GM18517 (cell line): ENCODE data around the gene PRSS8.
"Not testable (repeated sequence)": the region's sequence is repeated elsewhere in the genome, so short reads cannot be mapped to it uniquely, and the experiment has no call there.

Experiments
- ATAC-seq: cut with Tn5 transposase; IDR thresholded peaks from one replicate; pipeline ENCODE4 v1.9.1; 2021; ENCODE audit warnings: mild to moderate bottlenecking, moderate library complexity; ENCODE audit not compliant: unreplicated experiment

PRSS8 gene

DNA sequence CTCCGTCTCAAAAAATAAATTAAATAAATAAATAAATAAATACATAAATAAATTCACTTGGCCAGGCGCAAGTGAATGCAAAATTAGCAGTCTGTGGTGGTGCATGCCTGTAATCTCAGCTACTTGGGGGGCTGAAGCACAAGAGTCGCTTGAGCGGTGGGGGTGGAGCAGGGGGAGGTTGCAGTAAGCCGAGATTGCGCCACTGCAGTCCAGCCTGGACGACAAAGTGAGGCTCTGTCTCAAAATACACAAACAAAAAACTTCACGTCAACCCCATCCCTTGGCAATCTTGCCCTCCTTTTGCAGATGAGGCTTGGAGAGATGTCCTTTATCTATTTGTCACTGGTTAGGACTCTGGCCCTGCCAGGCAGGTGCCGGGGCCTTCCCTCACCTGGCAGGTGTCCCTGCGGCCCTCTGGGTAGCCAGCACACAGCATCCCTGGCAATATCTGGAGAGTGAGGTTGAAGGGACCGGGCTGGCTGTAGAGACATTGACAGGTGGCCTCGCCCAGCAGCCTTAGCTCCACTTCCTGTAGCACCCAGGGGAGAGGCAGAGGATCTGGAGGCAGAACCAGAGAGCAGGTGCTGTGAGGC, 10.0 kb upstream of the PRSS8 start:
- no peak for ATAC-seq

DNA sequence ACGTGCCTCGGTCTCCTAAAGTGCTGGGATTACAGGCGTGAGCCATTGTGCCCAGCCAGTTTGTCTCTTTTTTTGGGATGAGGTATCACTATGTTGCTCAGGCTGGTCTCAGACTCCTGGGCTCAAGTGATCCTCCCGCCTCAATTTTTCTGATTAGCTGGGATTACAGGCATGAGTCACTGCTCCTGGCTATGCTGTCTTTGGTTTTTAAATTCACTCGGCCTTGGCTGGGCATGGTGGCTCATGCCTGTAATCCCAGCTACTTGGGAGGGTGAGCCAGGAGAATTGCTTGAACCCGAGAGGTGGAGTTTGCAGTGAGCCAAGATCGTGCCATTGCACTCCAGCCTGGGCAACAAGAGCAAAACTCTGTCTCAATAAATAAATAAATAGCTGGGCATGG, 8.9 kb upstream of the PRSS8 start:
- ATAC-seq, result not testable (repeated sequence)

DNA sequence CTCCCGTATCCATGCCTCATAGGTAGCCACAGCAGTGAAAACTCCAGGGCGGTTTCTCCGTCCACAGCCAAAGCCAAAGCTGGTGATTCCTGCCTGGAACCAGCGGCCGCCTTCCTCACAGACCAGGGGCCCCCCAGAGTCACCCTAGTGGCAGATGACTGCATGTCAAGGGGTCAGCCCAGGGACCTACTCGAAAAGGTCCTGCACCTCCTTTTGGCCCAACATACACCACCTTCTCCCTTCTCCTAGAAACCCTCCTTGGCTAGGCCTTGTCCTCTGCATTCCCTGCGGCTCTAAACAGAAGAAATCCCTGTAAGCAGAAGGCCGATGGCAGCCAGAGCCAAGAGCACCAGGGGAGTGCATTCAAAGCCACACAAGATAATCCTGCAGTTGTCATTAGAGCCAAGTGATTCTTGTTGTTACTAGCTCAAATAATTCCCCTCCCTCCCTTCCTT, 8.2 kb upstream of the PRSS8 start:
- ATAC-seq, result no peak

DNA sequence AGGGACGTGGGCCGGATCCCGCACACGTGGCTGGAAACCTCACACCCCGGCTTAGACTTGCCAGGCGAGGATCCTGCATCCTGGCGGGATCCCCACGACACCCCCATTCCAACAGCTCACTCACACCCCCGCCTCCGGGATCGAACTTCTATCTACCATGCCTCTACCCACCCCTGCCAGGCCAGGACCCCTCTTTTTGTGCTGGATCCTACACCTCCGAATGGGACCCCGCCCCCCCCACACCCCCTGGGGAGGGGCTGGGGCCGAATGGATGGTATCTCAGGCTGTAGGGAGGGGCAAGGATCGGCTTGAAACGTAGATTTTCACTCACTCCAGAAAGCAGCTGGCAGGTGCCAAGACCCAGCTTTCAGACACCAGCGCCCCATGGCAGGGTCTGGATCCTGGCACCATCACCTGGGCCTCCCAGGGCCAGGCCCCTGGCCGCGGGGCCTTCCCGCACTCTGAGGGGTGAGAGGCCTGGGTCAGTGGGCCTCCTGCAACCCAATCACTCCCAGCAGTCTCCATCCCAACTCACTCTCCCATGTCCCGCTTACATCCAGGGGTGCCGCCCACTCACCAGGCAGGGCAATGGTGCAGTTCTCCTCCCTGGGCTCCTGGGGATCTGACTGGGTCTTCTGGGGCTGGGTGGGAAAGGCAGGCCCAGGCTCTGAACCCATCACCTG, 7.6 kb upstream of the PRSS8 start:
- no peak for ATAC-seq

DNA sequence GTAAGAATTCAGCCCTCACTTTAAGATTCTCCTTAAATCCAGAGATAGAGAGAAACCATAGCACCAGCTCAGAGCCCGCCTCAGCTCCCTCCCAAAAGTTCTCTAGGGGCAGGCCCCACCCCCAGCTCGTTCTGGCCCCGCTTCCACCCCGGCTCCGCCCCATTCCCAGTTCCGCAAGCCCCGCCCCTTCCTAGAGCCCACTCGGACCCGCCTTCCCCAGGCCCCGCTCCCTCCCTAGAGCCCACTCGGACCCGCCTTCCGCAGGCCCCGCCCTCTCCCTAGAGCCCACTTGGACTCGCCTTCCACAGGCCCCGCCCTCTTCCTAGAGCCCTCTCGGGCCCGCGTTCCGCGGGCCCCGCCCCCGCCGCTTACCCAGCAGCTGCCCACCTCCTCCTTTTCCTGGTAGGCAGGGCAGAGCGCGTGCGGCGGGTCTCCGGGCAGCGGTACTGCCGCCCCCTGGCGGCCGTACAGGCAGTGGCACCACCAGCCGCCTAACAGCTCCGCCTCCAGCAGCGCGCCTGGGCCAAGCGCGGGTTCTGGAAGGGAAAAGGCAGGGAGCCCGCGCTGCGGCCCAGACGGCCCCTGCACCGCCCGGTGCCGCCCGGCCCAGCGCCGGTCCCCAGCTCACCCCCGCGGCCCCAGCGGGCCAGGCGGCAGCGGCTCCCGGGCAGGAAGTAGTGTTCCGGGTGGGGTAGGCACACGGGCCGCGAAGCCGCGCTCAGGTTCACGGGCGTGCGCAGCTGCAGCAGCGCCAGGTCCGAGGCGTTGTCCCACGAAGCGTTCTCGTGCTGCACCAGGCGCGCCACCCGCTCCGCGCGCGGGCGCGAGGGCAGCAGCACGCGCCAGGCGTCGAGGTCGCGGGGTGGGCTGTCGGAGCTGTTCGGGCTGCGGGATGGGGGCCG, 6.8 kb upstream of the PRSS8 start:
- peak; percentile 80 for ATAC-seq

DNA sequence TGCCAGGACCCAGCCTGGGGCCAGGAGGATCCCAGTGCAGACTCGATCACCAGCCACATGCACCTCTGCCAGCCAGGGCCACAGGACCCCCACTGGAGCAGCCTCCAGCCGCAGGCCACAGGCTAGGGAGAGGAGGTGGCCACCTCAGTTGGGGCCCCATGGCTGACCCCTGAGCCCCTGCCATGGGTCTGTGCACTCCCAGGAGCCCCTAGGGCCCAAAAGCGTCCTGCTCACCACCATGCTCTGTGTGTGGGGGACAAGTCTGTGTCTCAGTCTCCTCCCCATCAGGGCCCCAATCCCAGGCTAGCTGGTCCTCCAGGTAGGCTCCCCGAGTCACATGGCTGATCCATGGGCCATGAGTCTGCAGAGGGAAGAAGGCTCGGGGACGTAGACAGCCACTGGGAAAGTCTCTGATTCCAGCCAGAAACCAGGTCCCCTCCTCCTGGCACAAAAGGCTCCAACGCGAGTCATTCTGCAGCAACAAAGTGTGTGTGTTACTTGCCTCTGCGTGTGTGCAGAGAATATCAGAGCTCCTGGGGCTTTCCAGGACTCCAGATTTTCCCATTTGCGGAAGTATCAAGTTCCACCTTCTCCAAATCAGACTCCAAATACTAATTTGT, 6.1 kb upstream of the PRSS8 start:
- ATAC-seq, result no peak

DNA sequence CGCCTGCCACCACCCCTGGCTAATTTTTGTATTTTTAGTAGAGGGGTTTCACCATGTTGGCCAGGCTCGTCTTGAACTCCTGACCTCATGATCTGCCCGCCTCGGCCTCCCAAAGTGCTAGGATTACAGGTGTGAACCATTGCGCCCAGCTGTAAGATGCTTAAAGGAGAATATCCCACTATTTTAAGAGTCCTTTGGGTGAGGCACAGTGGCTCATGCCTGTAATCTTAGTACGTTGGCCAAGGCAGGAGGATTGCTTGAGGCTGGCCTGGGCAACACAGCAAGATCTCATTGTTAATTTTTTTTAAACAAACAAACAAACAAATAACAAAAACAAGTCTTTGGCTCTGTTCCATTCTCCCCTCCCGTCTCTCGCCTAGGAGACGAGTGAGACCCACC, 5.5 kb upstream of the PRSS8 start:
- not testable (repeated sequence) for ATAC-seq

DNA sequence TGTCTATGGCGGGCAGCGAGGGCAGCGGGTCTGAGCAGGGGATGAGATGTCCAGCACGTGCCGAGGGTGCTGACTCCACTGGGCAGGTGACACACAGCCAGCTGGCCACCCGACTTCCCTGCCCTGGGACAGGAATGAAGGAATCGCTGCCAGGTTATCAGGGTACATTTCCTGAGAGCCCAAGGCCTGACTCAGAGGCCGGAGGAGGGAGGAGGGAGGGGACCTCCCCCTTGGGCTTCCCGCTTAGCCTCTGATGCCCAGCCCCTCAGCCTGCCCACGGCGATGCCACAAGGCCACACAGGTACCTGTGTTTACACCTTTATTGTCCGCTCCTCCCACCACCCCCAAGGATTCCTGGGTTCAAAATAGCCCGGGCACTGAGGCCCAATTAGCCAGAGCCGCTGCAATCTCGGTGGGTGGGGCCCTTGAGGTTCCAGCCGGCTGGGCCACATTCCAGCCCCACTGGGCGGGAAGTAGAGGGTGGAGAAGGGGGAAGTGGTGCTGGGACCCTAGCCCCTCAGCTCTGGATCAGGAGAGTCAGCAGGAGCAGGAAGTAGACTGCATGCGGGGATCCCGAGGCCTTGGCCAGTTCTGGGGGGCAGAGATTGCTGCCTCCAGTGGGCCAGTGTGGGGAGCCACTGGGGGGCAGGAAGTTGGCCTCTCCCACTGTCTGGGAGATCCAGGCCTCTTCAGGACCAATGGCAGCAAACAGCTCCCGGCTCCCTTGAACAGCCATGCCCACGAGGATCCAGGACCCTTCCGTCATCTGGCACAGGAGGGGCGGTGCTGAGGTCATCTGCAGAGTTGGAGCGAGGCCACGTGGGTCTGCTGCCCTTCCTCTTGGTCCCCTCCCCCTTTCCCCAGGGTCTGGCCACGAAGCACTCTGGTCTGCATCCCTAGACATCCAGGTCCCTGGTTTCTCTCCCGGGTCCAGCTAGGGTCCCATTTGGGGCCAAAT, 3.4 kb upstream of the PRSS8 start:
- no peak for ATAC-seq

DNA sequence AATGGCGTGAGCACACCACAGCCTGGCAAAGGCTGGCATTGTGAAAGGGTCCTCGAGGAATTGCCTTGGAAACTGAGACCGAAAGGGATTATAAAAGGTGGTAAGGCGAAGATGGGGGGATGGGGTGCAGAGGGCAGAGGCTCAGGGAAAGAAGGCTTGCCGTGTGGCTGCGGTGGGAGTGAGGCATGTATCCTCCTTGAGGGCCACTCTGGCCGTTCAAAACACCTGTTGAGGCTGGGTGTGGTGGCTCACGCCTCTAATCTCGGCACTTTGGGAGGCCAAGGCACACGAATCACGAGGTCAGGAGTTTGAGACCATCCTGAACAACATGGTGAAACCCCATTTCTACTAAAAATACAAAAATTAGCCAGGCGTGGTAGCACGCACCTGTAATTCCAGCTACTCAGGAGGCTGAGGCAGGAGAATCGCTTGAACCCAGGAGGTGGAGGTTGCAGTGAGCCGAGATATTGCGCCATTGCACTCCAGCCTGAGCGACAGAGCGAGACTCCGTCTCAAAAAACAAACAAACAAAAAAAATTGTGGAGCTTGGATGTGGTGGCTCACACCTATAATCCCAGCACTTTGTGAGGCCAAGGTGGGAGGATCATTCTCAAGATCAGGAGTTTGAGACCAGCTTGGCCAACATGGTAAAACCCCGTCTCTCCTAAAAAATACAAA, 1.4 kb upstream of the PRSS8 start:
- ATAC-seq, result not testable (repeated sequence)

DNA sequence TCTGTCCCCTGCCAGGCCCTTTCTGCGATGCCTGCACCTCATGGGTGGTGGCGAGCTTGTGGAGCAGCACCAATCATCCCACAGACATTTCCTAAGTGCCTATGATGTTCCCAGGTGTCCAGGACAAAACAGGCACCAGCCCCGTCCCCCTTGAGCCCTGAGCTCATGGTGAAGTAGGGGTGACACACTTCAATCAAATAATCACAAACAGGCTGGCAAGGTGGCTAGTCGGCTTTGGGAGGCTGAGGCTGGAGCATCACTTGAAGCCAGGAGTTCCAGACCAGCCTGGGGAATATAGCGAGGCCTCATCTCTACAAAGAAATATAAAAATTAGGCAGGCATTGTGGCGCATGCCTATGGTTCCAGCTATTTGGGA, 748 bp upstream of the PRSS8 start:
- ATAC-seq, result no peak

DNA sequence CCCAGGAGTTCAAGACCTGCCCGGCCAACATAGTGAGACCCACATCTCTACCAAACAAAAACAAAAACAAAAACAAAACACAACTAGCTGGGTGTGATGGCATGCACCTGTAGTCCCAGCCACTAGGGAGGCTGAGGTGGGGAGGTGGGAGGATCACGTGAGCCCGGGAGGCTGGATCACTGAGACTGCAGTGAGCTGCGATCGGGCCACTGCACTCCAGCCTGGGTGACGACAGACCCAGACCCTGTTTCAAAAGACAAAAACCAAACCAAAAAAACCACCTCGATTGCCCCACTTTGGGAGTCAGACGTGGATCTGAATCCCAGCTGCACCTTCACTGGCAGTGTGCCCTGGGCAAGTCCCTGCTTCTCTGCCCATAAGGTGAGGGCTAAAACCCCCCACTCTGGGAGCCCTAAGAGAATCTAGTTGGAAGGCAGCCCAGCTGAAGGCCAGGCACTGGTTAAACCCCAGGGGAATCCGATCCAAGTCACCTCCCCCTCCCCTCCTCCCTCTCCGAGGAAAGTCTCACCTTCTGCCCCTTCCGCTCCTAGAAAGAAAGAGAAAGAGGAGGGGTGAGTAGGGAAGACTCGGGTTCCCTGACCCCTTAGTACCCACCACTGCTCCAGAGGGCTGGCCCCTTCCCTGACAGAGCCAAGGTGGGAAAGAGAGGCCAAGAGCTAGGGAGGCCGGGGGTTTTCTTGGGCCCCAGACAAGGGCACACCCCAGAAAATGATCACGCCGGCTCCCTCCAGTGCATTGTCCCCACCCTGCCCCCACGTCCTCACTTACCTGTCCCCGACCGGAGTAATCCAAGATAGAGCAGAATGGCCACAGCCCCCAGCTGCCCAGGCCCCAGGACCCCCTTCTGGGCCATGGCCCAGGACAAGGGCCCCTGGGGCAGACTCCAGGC, 647 bp downstream of the PRSS8 start:
- ATAC-seq, result no peak

DNA sequence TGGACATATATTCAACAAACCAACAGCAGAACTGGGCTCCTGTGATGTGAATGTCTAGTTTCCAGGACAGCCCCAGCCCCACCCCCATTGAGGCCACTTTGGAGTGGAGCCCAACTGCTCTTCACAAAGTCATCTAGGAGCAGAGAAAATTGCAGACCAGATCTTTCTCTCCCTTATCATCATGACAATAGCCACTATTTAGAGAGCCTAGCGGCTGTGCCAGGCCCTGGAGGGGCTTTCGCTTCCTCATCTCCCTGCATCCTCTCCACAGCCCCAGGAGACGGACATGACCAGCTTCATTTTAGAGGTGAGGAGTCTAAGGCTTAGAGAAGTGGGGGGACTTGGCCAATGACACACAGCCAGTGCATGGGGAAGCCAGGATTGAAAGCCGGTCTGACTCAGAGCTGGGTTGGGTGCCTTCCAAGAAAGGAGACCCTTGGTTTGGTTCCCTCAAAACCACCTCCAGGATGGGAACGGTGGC, 1.4 kb downstream of the PRSS8 start:
- ATAC-seq, result no peak

DNA sequence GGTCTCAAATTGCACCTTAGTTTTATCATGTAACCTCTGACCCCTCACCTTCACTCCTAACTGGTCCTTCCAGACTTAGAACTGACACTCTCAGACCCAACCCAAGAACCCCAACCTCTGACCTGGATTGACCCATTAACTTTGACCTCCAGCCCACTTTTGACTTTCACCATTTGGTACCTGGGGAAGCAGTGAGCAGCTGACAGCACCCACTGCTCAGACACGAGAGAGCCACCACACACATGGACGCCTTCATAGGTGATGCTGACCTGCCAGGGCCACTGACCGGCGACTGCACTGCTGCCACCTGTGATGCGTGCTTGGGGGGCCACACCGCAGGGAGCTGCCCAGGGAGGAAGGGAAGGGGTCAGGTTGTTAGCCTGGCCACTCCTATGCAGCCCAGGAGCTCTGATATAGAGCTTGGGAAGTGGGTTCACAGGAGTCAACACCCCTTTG, 2.5 kb downstream of the PRSS8 start:
- no peak for ATAC-seq

DNA sequence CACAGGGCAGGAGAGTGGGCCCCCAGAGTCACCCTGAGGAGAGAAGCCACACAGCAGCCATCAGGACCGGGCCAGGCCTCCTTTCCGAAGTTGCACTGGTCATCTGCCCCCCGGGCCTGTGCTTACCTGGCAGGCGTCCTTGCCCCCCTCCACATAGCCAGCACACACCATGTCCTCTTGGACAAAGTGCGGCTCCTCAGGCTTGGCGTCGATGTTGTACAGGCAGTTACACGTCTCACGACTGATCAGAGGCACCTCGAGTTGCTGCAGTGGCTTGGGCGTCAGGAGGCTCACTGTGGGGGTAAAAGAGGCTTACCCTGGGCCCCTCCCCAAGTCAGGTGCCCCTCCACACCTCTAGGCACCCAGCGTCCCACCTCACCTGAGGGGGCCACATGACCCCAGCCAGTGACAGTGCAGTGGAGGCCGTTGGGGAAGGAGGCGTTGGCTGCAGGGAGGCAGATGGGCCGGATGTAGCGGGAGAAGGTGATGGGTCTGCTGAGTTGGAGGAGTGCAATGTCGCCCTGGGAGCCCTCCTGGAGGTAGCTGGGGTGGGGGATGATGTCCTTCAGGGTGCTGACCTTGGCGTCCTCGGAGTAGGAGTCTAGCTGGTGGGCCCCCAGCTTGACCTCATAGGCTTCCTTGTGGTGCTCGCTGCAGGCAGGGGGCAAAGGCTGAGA, 3.1 kb downstream of the PRSS8 start:
- no peak for ATAC-seq

DNA sequence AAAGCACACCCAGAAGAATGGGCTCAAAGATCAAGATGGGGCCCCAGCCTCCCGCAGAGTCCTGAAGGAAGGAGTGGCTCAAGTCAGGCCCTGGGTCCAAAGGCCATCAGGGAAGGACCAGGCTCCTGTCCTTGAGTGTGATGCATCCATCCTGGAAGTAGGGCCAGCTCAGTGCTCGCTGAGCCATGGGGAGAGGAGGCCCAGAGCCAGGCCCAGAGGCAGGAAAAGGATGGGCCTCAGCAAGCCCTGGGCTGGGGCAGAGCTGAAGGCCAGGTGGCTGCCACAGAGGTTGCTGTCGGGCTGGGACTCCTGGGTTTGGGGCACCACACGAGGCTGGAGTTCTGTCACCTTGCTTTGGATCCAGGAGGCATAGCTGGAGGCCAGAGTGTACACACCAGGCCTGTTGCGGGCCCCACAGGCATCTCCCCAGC, 3.7 kb downstream of the PRSS8 start:
- no peak for ATAC-seq

DNA sequence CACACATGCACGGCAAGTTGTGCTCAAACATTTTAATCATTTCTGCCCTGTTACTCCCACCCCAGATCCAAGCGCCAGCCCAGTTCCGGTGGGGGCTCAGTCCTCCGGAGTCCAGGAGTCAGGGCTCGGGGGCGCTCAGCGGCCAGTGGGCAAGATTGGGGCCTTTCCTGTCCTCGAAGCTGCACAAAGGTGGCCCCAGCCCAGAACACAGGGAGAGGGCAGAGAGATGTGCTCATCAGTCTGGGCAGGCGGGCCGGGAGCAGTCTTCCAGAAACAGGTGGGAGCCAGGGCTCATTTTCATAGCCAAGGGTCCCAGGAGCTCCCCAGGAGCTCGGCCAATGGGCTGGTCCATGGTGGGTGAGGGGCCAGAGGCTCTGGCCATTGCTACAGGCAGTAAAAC, 4.1 kb downstream of the PRSS8 start:
- no peak for ATAC-seq

DNA sequence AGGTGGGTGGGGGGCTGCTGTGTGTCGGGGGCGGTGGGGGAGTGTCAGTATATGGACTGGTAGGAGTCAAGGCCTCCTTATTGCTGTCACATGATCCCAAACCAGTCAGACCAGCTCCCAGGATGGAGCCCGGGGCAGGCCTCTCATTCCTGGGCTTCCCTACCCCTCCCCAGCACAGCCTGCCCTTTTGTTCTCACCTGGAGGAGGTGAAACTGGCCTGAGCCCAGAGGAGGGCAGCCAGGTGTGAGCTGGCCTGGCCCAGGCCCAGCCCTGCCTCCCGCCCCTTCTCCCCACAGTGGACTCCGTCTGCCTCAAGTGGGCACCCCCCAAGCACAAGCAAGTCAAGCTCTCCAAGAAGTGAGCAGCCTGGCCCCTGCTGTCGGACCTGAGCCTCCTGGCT, 4.6 kb downstream of the PRSS8 start:
- ATAC-seq, result no peak

DNA sequence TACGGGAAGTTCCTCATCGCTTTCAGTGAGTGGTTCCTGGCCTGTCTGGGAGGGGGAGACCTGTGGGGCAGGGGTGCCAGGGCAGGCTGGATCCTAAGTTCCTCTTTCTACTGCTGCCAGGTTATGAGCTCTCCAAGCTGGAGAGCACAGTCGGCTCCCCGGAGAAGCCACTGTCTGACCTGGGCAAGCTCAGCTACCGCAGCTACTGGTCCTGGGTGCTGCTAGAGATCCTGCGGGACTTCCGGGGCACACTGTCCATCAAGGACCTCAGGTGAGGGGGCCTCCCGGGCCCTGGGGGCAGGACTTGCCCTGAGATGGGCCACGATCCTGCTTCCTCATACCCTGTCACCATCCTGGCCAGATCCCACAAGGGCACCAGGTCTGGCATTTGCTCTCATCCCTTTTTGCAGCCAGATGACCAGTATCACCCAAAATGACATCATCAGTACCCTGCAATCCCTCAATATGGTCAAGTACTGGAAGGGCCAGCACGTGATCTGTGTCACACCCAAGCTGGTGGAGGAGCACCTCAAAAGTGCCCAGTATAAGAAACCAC, 5.1 kb downstream of the PRSS8 start:
- ATAC-seq, result no peak
